ENCODE data around the gene FUT3. TPM values are rescaled to one million over a fixed set of nuclear protein-coding genes. Genes with fewer than 3 reads are reported as not detected.

Gene FUT3
- total and polyA plus RNA-seq, 4 donors, result 1.5 to 31.4 (median 18.2) TPM

- TF ChIP-seq CTCF (IDR thresholded peaks at IDR 0.05; ENCODE audit: control extremely low read depth, extremely low read depth), result no peak
- 84% methylated on average over 20 to 21 of the region's 21 CpGs for WGBS, 2 donors
- no peak for ATAC-seq (ENCODE audit: insufficient read depth, low FRiP score)
- Histone ChIP-seq H3K27me3 (ENCODE audit: control insufficient read depth in 3 of 3, insufficient read depth in 3 of 3, low read length in 2 of 3) (peaks cover 0 to 4% (median 3%) of the 10 kb centered on the region in 3 donors), H3K27ac (ENCODE audit: low read depth in 1 of 2, low read length in 1 of 2) (no peak overlapping the region), H3K4me3 (no peak overlapping the region), H3K9ac (ENCODE audit: insufficient read depth in 1 of 2, low read length in 2 of 2) (no peak overlapping the region), H3K36me3 (ENCODE audit: control insufficient read depth in 4 of 4, insufficient read depth in 4 of 4, low read length in 4 of 4) (no peaks in the 10 kb centered on the region), H3K9me3 (ENCODE audit: control insufficient read depth in 4 of 4, insufficient read depth in 3 of 4, low read length in 3 of 4) (peaks cover 0 to 3% (median 0%) of the 10 kb centered on the region in 4 donors), H3K4me1 (ENCODE audit: control insufficient read depth in 5 of 5, insufficient read depth in 5 of 5, low read length in 5 of 5) (peaks cover 0 to 5% (median 4%) of the 10 kb centered on the region in 5 donors)
- DNase-seq, result no peak
Observed at GRCh38 chr19:5808120-5808816, 43.0 kb downstream of the FUT3 start.

- no peak for ATAC-seq (ENCODE audit: insufficient read depth, low FRiP score)
Observed at GRCh38 chr19:5806905-5807304, 44.3 kb downstream of the FUT3 start.

GRCh38 chr19:5806133-5806489 lies 45.1 kb downstream of the FUT3 start:
- H3K9me3 ChIP-seq (ENCODE audit: control insufficient read depth in 4 of 4, insufficient read depth in 3 of 4, low read length in 3 of 4), result peaks cover 0 to 3% (median 0%) of the 10 kb centered on the region in 4 donors
- no peak overlapping the region for H3K4me3 ChIP-seq
- no peaks in the 10 kb centered on the region for H3K36me3 ChIP-seq (ENCODE audit: control insufficient read depth in 4 of 4, insufficient read depth in 4 of 4, low read length in 4 of 4)
- DNase-seq, result no peak
- H3K27ac ChIP-seq (ENCODE audit: low read depth in 1 of 2, low read length in 1 of 2), result no peak overlapping the region
- no peak overlapping the region for H3K9ac ChIP-seq (ENCODE audit: insufficient read depth in 1 of 2, low read length in 2 of 2)
- no peak for TF ChIP-seq CTCF (IDR thresholded peaks at IDR 0.05; ENCODE audit: control extremely low read depth, extremely low read depth)
- peaks cover 0 to 8% (median 6%) of the 10 kb centered on the region in 3 donors for H3K27me3 ChIP-seq (ENCODE audit: control insufficient read depth in 3 of 3, insufficient read depth in 3 of 3, low read length in 2 of 3)
- no peak for ATAC-seq (ENCODE audit: insufficient read depth, low FRiP score)
- 36 to 51% methylated on average over 6 of the region's 6 CpGs for WGBS, 2 donors
- peaks cover 0 to 5% (median 4%) of the 10 kb centered on the region in 5 donors for H3K4me1 ChIP-seq (ENCODE audit: control insufficient read depth in 5 of 5, insufficient read depth in 5 of 5, low read length in 5 of 5)

More at GRCh38 chr19:5806905-5807304, 44.3 kb downstream of the FUT3 start:
- Histone ChIP-seq H3K36me3 (ENCODE audit: control insufficient read depth in 4 of 4, insufficient read depth in 4 of 4, low read length in 4 of 4) (no peaks in the 10 kb centered on the region), H3K9me3 (ENCODE audit: control insufficient read depth in 4 of 4, insufficient read depth in 3 of 4, low read length in 3 of 4) (peaks cover 0 to 3% (median 0%) of the 10 kb centered on the region in 4 donors), H3K27me3 (ENCODE audit: control insufficient read depth in 3 of 3, insufficient read depth in 3 of 3, low read length in 2 of 3) (peaks cover 0 to 7% (median 5%) of the 10 kb centered on the region in 3 donors), H3K9ac (ENCODE audit: insufficient read depth in 1 of 2, low read length in 2 of 2) (no peak overlapping the region), H3K4me1 (ENCODE audit: control insufficient read depth in 5 of 5, insufficient read depth in 5 of 5, low read length in 5 of 5) (peaks cover 0 to 5% (median 4%) of the 10 kb centered on the region in 5 donors), H3K27ac (ENCODE audit: low read depth in 1 of 2, low read length in 1 of 2) (no peak overlapping the region), H3K4me3 (no peak overlapping the region)
- DNase-seq, result no peak
- no peak for TF ChIP-seq CTCF (IDR thresholded peaks at IDR 0.05; ENCODE audit: control extremely low read depth, extremely low read depth)
- 92 to 94% methylated on average over 5 of the region's 5 CpGs for WGBS, 2 donors
